ENCODE data around the gene THOC5.

DNA sequence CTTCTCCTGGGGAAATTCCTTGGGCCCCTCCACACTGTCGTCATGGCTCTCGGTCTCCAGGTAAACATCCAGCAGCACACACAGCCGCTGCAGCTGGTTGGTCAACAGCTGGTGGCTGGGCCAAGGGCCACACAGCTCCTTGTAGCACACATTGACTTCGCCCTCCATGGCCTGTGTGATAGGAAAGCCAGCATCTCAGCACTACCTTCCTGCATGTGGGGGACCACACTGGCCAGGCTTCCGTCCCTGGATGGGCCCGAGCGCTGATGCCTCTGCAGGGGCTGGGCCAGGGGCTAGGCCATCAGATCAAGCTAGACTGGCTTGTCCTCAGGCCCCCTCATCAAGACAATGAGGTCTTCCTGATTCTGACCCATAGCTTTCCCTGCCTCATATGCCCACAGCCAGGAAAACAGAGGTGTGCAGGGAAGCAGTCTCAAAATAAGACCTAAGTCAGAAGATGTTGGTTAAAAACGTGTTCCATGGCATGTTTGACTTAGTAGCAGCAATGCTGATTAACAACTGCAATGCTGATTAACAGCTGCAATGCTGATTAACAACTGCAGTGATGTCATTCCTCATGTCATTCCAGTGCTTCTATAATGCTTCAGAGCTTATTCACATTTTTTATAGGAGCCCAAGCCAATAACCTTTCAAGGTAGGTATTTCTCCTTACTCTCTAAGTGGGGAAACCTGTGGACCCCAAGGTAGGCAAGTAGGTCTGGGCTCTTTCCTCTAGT, 42.3 kb downstream of the THOC5 start:
- TF ChIP-seq CTCF (tag by site-specific recombination; IDR thresholded peaks at IDR 0.05) (no peak), ZNF530 (tag by site-specific recombination; IDR thresholded peaks at IDR 0.05; ENCODE audit: low read depth) (no peak), ZNF302 (tag by site-specific recombination; IDR thresholded peaks at IDR 0.05; ENCODE audit: low read depth) (no peak), ZBTB7A (tag by site-specific recombination; IDR thresholded peaks at IDR 0.05; ENCODE audit: low read depth) (no peak), ZBTB1 (tag by site-specific recombination; IDR thresholded peaks at IDR 0.05) (no peak), ZBTB26 (tag by site-specific recombination; optimal IDR thresholded peaks at IDR 0.05) (no peak), ZEB2 (tag by site-specific recombination; IDR thresholded peaks at IDR 0.05) (no peak)
- TF ChIP-seq, protein P1, sequence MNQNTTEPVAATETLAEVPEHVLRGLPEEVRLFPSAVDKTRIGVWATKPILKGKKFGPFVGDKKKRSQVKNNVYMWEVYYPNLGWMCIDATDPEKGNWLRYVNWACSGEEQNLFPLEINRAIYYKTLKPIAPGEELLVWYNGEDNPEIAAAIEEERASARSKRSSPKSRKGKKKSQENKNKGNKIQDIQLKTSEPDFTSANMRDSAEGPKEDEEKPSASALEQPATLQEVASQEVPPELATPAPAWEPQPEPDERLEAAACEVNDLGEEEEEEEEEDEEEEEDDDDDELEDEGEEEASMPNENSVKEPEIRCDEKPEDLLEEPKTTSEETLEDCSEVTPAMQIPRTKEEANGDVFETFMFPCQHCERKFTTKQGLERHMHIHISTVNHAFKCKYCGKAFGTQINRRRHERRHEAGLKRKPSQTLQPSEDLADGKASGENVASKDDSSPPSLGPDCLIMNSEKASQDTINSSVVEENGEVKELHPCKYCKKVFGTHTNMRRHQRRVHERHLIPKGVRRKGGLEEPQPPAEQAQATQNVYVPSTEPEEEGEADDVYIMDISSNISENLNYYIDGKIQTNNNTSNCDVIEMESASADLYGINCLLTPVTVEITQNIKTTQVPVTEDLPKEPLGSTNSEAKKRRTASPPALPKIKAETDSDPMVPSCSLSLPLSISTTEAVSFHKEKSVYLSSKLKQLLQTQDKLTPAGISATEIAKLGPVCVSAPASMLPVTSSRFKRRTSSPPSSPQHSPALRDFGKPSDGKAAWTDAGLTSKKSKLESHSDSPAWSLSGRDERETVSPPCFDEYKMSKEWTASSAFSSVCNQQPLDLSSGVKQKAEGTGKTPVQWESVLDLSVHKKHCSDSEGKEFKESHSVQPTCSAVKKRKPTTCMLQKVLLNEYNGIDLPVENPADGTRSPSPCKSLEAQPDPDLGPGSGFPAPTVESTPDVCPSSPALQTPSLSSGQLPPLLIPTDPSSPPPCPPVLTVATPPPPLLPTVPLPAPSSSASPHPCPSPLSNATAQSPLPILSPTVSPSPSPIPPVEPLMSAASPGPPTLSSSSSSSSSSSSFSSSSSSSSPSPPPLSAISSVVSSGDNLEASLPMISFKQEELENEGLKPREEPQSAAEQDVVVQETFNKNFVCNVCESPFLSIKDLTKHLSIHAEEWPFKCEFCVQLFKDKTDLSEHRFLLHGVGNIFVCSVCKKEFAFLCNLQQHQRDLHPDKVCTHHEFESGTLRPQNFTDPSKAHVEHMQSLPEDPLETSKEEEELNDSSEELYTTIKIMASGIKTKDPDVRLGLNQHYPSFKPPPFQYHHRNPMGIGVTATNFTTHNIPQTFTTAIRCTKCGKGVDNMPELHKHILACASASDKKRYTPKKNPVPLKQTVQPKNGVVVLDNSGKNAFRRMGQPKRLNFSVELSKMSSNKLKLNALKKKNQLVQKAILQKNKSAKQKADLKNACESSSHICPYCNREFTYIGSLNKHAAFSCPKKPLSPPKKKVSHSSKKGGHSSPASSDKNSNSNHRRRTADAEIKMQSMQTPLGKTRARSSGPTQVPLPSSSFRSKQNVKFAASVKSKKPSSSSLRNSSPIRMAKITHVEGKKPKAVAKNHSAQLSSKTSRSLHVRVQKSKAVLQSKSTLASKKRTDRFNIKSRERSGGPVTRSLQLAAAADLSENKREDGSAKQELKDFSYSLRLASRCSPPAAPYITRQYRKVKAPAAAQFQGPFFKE (tag by site-specific recombination; IDR thresholded peaks at IDR 0.05; ENCODE audit: borderline replicate concordance): no peak
- TF ChIP-seq, protein P2, sequence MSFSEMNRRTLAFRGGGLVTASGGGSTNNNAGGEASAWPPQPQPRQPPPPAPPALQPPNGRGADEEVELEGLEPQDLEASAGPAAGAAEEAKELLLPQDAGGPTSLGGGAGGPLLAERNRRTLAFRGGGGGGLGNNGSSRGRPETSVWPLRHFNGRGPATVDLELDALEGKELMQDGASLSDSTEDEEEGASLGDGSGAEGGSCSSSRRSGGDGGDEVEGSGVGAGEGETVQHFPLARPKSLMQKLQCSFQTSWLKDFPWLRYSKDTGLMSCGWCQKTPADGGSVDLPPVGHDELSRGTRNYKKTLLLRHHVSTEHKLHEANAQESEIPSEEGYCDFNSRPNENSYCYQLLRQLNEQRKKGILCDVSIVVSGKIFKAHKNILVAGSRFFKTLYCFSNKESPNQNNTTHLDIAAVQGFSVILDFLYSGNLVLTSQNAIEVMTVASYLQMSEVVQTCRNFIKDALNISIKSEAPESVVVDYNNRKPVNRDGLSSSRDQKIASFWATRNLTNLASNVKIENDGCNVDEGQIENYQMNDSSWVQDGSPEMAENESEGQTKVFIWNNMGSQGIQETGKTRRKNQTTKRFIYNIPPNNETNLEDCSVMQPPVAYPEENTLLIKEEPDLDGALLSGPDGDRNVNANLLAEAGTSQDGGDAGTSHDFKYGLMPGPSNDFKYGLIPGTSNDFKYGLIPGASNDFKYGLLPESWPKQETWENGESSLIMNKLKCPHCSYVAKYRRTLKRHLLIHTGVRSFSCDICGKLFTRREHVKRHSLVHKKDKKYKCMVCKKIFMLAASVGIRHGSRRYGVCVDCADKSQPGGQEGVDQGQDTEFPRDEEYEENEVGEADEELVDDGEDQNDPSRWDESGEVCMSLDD (tag by site-specific recombination; IDR thresholded peaks at IDR 0.05): no peak

Data from HEK293 (cell line).